Measurements from ENCODE around the gene FNDC4.

Gene FNDC4

DNA sequence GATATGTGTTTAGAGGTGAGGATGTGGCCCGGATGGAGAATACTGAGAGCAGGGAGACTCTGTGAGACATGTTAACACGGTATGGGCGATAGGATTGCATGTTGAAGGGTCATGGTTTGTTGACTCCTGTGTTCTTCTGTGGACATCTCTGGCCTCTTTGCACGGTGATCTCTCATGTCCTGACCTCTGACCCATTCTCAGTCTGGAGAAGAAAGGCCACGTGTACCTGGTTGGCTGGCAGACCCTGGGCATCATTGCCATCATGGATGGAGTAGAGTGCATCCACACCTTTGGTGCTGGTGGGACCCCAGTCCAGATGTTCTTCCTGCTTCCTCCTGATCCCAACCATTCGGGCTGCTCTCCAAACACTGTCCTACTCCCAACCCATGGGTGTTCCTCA, 11.6 kb upstream of the FNDC4 start:
- in situ Hi-C loops (cut with HindIII; ENCODE audit: low sequenced_read_pairs) = no loop called here

GRCh38 chr2:27502142-27502541, 7.1 kb upstream of the FNDC4 start:
- DNase-seq (ENCODE audit: low read depth, low spot score) = no peak
- in situ Hi-C loops (cut with HindIII; ENCODE audit: low sequenced_read_pairs) = no loop called here
- TF ChIP-seq CTCF (IDR thresholded peaks at IDR 0.05; ENCODE audit: low read depth, low read length) = no peak
- no peak overlapping the region for H3K4me3 ChIP-seq (ENCODE audit: low read depth, low read length)

More for the DNA sequence above, 11.6 kb upstream of the FNDC4 start:
- DNase-seq (ENCODE audit: low read depth, low spot score) = no peak
- H3K4me3 ChIP-seq (ENCODE audit: low read depth, low read length) = no peak overlapping the region
- TF ChIP-seq CTCF (IDR thresholded peaks at IDR 0.05; ENCODE audit: low read depth, low read length) = no peak

GRCh38 chr2:27501042-27501441, 6.0 kb upstream of the FNDC4 start:
- no peak for TF ChIP-seq CTCF (IDR thresholded peaks at IDR 0.05; ENCODE audit: low read depth, low read length)
- H3K4me3 ChIP-seq (ENCODE audit: low read depth, low read length) = no peak overlapping the region
- DNase-seq (ENCODE audit: low read depth, low spot score) = no peak
- in situ Hi-C loops (cut with HindIII; ENCODE audit: low sequenced_read_pairs) = no loop called here

DNA sequence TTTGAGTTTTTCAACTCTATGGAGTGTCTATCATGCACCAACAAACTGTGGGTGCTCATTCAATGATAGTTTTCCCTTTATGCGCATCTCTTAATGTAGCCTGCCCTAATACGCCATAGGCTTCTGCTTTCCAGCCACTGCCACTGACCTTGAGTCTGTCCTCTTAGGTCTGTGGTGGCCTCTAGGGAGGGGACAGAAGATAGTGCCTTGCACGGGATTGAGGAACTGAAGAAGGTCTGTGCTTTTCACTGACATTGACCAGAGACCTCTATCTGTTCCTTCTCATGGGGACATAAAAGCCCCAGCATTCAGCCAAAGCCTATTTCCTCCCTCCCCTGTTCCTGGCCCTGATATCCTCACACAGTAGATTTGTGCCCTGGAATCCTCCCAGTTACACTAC, 4.0 kb upstream of the FNDC4 start:
- in situ Hi-C loops (cut with HindIII; ENCODE audit: low sequenced_read_pairs) = no loop called here
- no peak overlapping the region for H3K4me3 ChIP-seq (ENCODE audit: low read depth, low read length)
- no peak for TF ChIP-seq CTCF (IDR thresholded peaks at IDR 0.05; ENCODE audit: low read depth, low read length)
- no peak for DNase-seq (ENCODE audit: low read depth, low spot score)

GRCh38 chr2:27497288-27497627, 2.3 kb upstream of the FNDC4 start:
- no peak for DNase-seq (ENCODE audit: low read depth, low spot score)
- H3K4me3 ChIP-seq (ENCODE audit: low read depth, low read length) = no peak overlapping the region
- in situ Hi-C loops (cut with HindIII; ENCODE audit: low sequenced_read_pairs) = no loop called here
- no peak for TF ChIP-seq CTCF (IDR thresholded peaks at IDR 0.05; ENCODE audit: low read depth, low read length)

GRCh38 chr2:27496357-27497287, 1.6 kb upstream of the FNDC4 start, which contains the start of gene GCKR:
TSS of gene GCKR (plus strand) at chr2:27496839. CDS start at chr2:27496905, 66 bp downstream.
- DNase-seq (ENCODE audit: low read depth, low spot score) = no peak
- H3K4me3 ChIP-seq (ENCODE audit: low read depth, low read length) = no peak within 1 kb of the TSS
- in situ Hi-C loops (cut with HindIII; ENCODE audit: low sequenced_read_pairs) = no loop called here
- TF ChIP-seq CTCF (IDR thresholded peaks at IDR 0.05; ENCODE audit: low read depth, low read length) = no peak

Measured in astrocyte of the spinal cord (primary cell).